HG03159 (cell line): ENCODE results near the gene WDFY4.

Experiments
- ATAC-seq: cut with Tn5 transposase; IDR thresholded peaks from one replicate; pipeline ENCODE4 v1.9.1; 2021; ENCODE audit warnings: mild to moderate bottlenecking, moderate library complexity; ENCODE audit not compliant: unreplicated experiment

The WDFY4 gene

DNA sequence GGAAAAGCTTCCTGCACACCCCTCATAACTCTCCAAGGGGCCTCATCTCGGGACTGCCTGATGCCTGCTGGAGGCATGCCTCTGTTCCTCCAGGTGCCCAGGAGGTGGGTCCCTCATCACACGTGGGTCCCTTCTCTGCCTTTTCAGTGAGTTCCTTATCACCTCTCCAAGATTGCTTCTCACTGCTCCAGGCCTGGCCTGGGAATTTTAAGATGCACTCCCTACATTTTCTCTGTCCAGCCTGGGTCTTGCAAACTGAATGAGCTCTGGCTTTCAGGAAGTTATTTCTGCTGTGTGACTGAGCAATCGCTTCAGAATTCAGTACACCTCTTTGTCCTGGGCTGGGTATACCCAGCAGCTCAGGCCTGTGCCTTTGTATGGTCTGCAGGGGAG lies 211.1 kb downstream of the WDFY4 start:
- ATAC-seq = no peak

DNA sequence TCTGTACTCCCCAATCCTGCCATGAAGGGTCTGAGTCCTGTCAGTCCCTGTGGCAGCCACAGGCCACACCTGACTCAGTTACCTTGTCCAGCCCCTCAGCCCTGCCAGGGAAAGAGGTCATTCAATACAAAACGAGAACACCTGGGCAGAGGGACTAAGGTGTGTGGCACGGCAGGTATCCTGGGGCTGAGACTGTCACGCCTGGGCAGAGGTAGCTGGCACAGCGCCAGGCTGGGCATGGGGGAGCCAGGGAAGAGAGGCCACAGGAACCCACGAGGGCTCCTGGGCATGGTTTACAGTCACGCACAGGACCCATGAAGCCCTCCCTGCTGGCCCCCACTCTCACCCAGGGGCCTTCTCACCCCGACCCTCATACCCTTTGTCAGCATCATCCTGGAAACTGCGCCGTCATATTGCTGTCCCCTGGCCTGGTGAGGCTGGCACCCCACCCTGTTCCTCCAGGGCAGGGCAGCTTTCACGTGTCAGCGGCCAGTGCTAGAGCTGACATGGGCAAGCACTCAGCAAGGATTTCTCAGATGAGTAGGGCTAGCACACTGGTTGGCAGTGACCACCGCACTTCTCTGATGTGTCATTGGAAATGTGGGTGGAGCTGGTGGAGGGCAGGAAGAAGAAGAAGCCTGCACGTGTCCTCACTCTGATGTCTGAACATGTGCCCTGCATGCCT lies 212.2 kb downstream of the WDFY4 start:
- no peak for ATAC-seq

DNA sequence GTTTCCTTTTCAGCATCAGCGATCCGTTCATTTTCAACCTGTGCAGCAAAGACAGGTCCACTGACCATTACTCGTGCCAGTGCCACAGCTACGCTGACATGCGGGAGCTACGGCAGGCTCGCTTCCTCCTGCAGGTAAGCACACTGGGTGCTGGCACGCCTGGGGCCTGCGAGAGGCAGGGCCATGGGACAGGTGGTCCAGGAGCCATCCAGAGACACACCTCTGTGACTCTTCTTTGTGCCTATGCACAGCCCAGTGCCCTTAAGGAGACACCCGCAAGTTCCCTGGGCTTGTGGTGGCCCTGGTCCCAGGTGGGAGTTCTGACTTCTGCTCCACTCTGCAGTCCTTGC lies 212.7 kb downstream of the WDFY4 start:
- no peak for ATAC-seq

DNA sequence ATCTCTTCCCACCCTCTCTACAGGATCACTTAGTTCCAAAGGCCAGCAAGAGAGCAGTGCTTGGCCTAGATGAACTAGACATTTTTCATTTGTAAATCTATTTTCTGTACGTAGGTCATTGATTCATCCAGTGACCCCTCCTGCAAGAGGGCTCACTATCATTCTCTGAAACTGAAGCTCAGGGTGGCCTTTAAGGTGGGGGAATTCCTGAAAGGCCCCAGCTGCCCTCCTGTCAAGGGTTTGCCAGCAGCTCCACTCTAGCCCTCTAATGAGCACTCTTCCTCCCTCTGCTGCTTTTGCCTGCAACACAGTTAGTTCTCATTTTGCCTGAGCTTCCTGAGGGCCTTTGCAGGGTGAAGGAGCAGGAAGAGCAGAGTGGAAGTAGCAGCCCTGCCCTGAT lies 213.8 kb downstream of the WDFY4 start:
- no peak for ATAC-seq

DNA sequence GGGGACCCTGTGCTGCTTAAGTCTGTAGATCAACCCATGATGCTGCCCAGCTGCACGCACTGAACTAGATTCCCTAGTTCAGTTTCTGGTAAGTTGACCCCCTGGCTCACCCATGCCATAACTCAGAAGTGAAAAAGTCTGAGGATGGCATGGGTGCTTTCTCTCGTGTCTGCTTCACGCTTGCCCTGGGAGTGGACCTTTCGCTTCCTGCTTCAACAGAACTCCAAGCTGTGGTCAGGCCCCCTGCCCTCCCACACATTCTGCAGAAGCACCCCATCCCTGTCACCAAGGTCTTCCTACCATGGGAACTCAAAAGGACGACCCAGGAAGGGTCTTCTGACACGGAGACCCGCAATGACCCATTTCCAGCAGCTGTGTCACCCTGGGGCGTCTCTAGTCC lies 215.1 kb downstream of the WDFY4 start:
- no peak for ATAC-seq

DNA sequence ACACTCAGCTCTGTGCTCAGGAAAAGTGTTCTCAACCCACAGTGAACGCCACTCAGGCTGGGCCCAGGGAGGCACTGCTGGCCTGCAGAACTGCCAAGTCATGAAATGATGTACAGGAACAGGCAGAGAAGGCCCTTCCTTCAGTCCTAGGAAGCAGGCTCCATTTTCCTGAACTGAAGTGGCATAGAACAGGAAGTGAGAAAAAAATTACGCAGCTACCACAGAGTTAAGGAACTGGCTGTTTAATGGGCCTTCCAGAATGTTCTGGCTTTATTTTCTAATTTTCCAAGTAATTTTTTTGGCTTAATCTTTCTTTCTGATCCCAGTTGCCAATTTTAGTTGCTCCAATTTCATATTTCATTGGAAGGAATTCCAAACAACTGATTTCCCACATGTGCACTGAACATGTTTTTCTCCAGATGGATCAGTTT lies 215.7 kb downstream of the WDFY4 start:
- no peak for ATAC-seq

DNA sequence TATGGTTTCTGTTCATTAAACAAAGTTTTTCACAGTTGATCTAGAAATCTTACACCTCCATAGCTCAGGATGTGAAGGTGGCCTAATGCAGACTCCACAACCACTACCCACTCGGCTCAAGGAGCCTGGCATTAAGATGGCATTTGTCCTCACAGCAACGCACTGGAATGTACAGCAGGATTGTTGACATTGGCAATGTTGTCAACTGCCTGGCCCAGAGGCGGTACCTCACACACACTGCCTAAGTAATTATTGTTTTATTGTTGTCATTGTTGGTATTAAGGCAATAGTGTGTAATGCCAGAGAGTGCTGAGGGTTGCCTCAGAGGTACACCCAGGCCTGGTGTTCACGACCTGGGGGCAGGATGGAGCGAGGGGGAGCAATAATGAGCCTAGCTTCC lies 216.6 kb downstream of the WDFY4 start:
- ATAC-seq = no peak

DNA sequence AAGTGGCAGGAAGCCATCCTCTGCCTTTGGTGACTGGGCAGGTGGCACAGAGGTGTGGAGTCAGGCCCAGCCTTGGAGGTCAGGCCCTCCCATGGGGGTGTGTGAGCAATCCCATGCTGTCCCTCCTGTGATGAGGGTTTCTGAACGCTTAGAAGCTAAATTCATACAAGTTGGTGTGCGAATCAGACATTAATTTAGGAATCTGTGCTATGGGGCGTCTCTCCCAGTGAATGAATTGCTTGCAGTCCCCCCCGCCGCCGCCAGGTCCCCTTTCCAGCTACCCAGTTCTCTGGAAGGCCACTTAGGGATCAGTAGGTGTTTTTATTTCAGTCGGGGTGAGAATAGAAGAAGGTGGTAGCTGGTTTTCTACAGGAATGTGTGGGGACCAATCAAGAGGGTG lies 217.4 kb downstream of the WDFY4 start:
- no peak for ATAC-seq

DNA sequence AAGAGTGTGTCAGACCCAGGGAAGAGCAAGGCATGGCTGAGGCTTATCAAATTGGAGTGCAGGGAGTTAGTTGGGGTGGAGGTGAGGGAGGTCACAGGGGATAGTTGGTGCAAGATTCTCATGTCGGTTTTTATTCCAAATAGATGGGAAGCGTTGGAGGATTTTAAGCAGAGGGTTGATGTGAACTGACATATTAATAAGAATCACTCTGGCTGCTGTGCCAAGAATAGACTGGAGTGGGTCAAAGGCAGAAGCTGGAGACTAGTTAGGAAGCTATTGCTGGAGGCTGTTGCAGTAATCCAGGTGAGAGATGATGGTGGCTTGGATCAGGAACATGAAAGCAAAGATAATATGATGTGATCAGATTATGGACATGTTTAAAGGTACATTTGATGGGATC lies 218.5 kb downstream of the WDFY4 start:
- no peak for ATAC-seq

DNA sequence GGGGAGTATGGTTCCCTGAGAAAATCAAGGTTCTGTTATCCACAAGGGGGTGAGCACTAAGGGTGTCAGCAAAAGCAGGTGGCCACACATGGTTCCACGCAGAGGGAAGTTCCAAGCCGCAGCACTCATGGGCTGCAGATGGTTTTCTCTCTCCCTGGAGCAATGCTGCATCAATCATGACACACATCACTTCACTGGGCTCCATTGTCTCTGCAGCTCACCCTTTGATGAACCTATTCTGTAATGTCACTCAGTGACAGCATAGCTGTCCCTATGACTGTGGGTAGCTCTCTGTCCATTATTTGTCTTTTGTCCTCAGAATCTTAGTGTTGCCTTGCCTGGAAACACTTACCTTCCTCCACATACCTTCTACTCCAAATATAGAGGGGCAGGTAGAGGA lies 220.2 kb downstream of the WDFY4 start:
- no peak for ATAC-seq

DNA sequence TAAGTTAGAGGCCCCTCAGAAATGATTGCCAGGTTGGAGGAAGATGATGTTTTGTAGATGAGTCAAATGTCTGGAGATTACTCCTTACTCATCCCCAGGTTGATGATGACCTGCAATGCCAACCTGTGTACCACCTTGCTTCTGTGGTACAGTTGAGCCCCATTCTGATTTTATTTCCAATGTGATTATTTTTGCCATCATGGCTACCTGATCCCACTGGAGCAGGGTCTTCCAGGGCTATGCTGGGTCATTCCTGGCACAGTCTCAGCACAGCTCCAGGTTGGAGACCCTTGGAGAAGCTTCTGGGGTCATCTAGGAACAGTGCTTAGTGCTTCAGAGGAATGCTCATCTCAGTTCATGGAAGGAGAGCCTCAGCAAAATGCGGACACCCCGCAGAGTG lies 220.6 kb downstream of the WDFY4 start:
- no peak for ATAC-seq

DNA sequence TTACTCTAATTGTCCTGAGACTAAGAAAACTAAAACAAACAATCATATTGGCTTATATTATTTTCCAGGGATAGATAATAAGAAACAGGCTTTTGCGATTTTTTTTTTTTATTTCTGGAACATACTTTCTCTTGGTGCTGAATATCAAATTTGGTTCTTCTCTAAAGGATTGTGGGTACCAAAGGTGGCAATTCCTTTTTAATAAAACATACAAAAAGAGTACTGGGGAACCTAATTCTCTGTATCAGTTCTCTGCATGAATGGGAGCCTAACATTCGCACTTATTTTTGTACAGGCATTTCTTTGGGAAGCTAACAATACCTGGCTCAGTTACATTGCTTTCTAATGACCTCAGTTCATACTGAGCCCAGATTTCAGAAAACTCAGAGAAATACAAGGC lies 222.2 kb downstream of the WDFY4 start:
- ATAC-seq = no peak

DNA sequence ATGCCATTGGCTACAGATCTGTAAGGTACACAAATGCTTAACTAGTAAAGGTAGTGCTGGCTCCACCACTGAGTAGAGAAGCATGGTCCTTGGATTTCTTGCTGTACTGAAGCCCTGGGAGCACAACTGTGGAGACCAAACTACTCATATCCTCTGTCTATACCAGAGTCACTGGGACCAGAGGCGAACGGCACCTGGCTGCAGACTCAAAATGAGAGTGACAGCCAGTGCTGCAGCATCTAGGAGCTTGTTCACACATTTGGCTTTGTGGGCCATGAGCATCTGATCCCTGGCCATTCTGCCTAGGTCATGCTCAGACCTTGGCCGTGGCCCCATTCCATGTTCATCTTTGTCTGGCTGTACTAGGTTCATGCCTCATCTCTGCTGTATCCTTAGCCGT lies 223.1 kb downstream of the WDFY4 start:
- ATAC-seq = no peak

DNA sequence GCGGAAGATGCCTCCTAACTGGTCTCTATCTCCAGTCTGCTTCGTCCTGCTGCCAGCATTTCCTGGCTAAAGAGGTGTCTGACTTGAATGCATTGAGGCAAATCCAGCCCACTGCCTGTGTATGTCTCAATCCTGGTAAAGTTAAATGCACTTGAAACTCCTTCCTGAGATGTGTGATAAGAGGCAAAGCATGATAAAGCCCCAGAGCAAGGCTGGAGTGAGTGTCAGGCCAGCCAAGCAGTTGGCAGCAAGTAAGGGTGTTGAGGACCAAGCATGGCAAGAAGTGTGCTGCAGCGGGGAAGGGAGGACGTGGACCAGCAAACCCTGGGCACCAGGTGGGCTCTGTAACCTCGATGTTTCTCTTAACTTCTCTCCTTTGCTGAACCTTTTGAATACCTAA lies 225.9 kb downstream of the WDFY4 start:
- ATAC-seq = no peak

DNA sequence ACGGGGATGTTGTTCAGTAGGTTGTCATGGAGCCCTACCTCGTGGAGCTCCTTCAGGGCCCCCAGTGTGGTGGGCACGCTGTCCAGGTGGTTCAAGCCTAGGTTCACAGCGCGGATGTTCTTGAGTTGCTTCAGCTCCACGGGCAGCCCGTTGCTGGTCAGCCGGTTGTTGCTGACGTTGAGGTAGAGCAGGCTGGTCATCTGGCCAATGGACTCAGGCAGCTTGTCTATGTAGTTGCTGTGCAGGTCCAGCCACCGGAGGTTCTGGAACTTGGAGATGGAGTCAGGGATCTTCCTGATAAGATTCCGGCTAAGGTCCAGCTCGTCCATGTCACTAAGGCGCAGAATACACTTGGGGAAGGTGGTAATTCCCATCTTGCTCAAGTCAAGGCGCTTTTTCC lies 229.0 kb downstream of the WDFY4 start:
- no peak for ATAC-seq

DNA sequence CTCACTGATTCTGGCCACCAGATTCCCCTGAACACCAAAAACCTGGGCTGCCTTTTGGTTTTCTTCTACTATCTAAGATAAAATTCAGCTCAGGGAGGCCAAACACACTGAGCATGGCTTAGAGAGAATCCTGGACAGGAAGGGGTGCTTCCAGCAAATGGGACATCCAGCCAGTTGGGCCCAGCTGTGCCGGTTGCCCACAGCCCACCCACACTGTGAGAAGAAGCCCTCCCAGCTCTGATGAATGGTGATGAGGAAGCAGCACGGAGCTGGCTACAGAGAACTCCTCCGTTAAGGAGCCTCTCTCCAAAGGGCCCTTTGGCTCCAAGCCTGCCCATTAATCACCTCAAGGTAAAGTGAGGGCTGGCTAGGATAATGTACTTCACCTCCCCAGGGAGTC lies 239.1 kb downstream of the WDFY4 start:
- ATAC-seq = no peak

DNA sequence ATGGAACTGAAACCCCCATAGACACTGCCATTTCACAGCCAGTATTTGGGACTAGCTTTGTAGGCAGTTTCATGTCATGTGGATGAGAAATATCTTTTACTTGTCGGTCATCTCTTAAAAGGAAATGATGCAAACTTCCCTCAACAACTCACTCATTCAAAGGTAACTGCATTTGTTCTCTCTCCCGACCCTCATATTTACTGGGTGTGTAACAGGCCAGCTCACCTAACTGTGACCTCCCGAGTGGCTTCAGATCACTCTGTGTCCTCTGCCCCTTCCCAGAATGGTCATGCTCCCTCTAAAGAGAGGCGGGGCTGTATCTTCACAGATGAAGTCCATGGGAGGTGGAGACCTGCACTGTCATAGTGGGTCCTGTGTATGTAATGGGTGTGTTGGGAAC lies 240.3 kb downstream of the WDFY4 start:
- ATAC-seq = no peak

DNA sequence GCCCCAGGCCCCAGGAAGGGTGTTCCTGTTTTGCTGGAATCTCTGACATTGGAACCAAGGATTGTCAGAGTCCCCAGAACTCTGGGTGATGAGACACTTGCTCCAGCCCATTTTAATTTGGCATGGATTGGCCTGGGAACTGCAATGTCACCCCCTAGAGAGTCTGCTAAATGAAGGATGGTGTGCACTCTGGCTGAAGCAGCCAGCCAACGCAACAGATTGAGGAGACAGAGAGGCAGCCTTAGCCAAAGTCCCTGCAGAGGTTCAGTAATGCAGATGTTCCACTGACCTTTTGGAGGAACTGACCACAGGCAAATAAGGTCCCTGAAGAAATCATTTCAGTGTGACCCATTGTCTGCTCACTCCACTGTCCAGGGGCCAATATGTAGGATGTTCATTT lies 241.6 kb downstream of the WDFY4 start:
- ATAC-seq = no peak

DNA sequence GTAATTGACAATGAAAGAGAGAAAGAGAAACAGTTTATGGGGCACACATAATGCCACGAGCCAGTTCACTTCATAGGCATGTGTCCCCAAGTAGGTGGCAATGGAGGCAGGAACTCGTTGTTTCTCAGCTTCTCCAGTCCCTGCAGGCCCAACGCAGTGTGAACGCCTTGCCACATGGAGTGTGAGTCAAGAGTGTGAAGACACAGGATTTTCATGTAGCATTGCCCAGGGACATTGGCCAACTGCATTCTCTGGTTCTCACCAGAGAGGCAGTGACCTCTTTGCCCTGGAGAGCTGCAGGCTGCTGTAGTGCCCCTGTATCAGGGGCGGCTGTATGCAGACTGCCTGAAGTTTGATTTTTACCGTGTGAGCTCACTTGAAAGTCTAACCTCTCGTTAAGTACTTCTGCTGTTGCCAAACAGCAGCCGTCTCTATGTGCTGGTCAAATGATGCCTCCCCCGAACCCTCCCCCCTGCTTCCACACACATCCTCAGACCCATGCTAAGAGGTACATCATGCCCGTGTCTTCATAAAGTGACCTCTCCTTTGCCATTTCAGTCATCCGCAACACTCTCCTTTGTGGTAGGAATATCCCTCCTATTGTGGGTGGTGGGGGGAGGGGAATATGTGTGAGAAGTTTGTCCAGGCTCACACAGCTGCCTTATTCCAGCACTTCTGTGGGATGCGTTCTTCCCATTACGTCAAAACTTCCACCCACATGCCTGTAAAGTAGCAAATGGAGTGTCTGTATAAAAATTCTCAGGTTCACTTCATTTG lies 242.3 kb downstream of the WDFY4 start:
- no peak for ATAC-seq

DNA sequence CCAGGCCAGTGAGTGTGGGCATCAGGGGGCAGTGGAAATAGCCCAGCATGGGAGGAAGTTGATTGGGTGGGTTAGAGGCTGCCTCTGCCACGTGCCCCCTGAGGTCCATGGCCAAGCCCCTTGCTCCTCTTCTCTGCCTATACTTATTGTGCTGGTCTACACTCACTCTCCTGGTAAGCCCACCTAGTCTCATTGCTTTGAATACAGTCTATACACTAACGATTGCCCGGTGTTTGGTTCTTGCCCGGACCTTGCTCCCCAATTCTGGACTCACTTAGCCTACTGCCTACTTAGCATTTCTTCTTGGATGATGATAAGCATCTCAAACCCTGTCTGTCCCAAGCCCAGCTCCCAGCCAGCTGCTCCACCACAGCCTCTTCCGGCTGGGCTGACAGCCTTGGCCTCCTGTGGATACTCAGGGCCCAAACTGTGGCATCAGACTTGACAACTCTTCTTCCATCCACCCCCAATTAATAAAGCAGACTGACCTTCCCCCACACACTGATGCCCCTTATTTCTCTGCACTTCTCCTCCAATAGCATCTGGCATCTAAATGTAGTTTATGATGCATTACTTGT lies 244.8 kb downstream of the WDFY4 start:
- no peak for ATAC-seq

DNA sequence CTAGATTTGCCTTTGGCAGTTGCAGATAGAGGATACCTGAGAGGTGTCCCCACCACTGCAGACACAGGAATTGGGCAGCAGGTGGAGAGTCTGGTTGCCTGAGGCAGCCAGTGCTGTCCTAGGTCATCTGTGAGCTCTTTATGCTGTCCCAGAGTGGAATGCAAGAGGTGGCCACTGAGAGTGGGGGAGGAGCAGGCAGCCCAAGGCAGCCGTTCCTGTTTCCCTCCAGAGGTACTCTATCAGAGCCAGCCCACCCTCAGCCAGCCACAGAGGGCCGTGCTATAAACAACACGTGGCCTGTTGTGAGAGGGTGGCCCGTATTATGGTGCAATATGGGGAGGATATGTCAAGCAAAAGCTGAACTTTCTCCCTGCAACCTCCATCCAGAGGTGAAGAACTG lies 246.5 kb downstream of the WDFY4 start:
- no peak for ATAC-seq

DNA sequence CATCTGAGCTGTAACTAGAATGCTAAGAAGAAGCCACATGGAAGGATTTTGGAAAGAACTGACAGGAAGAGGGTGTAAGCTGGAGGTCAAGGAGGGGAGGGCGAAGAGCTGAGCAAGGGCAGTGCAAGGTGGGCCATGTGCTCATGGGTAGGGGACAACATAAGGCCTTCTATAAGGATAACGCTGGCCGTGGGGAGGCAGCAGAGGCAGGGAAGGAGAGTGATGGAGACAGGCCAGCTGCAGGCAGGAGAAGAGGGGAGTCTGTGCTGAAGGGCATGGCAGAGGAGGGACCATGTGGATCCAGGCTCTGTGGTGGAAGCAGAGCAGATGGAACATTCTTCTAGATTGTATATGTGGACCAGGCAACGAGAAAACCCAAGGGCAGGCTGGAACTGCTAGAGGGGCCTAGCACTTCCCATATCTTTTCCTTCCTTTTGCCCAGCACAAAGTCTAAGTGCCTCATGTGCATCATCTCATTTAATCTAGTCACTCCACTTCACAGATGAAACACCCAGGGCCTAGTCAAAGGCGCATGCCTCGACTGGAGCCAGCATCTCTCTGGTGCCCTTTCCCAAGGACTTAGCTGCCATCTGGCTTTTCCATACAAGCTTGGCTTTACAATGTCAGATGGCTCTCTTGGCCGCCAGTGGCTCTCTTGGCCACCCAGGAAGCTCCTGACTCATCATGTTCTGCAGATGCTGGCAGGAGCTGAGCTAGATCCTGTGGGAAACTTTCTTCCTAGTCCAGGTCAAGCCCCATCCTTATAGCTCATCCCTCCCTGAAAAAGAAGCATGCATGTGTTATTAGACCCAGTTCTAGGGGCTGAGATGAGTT lies 248.4 kb downstream of the WDFY4 start:
- no peak for ATAC-seq
